ENCODE data around the gene ROR1.

DNA sequence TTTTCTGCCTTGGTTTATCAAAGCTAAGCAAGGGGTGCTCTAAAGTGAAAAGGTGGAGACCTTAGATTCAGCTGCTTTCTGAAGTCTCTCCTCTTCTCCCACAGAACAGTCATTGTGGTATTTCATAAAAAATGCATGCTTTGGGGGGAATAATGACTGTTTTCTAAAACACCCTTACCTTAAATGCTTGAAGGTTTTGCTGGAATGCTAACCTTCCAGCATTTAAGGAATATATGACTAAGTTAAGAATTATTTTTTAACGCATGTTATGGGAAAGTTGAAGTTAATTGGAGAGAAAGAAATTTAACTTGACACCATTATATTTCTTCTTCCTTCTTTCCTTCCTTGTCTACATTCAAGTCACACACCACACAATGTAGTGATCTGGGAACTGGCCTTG, 162.5 kb downstream of the ROR1 start:
- TF ChIP-seq EZH2 (IDR thresholded peaks at IDR 0.05; ENCODE audit: borderline replicate concordance, control insufficient read depth, low read depth, low read length) (no peak), KAT2A (conservative IDR thresholded peaks at IDR 0.05; ENCODE audit: control insufficient read depth, low read depth, low read length) (no peak)
- TF ChIP-seq, protein P1, sequence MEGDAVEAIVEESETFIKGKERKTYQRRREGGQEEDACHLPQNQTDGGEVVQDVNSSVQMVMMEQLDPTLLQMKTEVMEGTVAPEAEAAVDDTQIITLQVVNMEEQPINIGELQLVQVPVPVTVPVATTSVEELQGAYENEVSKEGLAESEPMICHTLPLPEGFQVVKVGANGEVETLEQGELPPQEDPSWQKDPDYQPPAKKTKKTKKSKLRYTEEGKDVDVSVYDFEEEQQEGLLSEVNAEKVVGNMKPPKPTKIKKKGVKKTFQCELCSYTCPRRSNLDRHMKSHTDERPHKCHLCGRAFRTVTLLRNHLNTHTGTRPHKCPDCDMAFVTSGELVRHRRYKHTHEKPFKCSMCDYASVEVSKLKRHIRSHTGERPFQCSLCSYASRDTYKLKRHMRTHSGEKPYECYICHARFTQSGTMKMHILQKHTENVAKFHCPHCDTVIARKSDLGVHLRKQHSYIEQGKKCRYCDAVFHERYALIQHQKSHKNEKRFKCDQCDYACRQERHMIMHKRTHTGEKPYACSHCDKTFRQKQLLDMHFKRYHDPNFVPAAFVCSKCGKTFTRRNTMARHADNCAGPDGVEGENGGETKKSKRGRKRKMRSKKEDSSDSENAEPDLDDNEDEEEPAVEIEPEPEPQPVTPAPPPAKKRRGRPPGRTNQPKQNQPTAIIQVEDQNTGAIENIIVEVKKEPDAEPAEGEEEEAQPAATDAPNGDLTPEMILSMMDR (IDR thresholded peaks at IDR 0.05 in 2 of 3, conservative IDR thresholded peaks at IDR 0.05 in 1 of 3; ENCODE audit: control insufficient read depth in 2 of 3, extremely low read depth in 1 of 3, insufficient read depth in 1 of 3, low read depth in 3 of 3, low read length in 3 of 3): no peak
- TF ChIP-seq, protein P2, sequence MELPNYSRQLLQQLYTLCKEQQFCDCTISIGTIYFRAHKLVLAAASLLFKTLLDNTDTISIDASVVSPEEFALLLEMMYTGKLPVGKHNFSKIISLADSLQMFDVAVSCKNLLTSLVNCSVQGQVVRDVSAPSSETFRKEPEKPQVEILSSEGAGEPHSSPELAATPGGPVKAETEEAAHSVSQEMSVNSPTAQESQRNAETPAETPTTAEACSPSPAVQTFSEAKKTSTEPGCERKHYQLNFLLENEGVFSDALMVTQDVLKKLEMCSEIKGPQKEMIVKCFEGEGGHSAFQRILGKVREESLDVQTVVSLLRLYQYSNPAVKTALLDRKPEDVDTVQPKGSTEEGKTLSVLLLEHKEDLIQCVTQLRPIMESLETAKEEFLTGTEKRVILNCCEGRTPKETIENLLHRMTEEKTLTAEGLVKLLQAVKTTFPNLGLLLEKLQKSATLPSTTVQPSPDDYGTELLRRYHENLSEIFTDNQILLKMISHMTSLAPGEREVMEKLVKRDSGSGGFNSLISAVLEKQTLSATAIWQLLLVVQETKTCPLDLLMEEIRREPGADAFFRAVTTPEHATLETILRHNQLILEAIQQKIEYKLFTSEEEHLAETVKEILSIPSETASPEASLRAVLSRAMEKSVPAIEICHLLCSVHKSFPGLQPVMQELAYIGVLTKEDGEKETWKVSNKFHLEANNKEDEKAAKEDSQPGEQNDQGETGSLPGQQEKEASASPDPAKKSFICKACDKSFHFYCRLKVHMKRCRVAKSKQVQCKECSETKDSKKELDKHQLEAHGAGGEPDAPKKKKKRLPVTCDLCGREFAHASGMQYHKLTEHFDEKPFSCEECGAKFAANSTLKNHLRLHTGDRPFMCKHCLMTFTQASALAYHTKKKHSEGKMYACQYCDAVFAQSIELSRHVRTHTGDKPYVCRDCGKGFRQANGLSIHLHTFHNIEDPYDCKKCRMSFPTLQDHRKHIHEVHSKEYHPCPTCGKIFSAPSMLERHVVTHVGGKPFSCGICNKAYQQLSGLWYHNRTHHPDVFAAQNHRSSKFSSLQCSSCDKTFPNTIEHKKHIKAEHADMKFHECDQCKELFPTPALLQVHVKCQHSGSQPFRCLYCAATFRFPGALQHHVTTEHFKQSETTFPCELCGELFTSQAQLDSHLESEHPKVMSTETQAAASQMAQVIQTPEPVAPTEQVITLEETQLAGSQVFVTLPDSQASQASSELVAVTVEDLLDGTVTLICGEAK (IDR thresholded peaks at IDR 0.05; ENCODE audit: borderline replicate concordance): no peak
